ENCODE measurements around the gene SNCB. TPM values are rescaled to one million over a fixed set of nuclear protein-coding genes. Genes with fewer than 3 reads are reported as not detected.

SNCB gene
- polyA plus RNA-seq, 1 donor: not detected

GRCh38 chr5:176625512-176625911 is 4.8 kb downstream of the SNCB start:
- no peak for DNase-seq (ENCODE audit: low read depth)

- DNase-seq (ENCODE audit: low read depth): no peak
Measured at GRCh38 chr5:176624938-176625337, 5.4 kb downstream of the SNCB start.

GRCh38 chr5:176624142-176624541 is 6.2 kb downstream of the SNCB start:
- DNase-seq (ENCODE audit: low read depth): no peak

GRCh38 chr5:176621661-176622079 is 8.7 kb downstream of the SNCB start:
- no peak for DNase-seq (ENCODE audit: low read depth)

GRCh38 chr5:176620333-176620981 is 9.9 kb downstream of the SNCB start:
- DNase-seq (ENCODE audit: low read depth): no peak

- no peak for DNase-seq (ENCODE audit: low read depth)
Measured at GRCh38 chr5:176619569-176620332, 10.6 kb downstream of the SNCB start.

GRCh38 chr5:176619203-176619568 is 11.1 kb downstream of the SNCB start:
- no peak for DNase-seq (ENCODE audit: low read depth)

GRCh38 chr5:176618783-176619182 is 11.6 kb downstream of the SNCB start:
- no peak for DNase-seq (ENCODE audit: low read depth)

GRCh38 chr5:176616511-176616910 is 13.8 kb downstream of the SNCB start:
- no peak for DNase-seq (ENCODE audit: low read depth)

GRCh38 chr5:176614805-176615478 is 15.4 kb downstream of the SNCB start:
- no peak for DNase-seq (ENCODE audit: low read depth)

GRCh38 chr5:176612855-176613254 is 17.5 kb downstream of the SNCB start:
- DNase-seq (ENCODE audit: low read depth): no peak

GRCh38 chr5:176612008-176612407 is 18.3 kb downstream of the SNCB start:
- no peak for DNase-seq (ENCODE audit: low read depth)

- DNase-seq (ENCODE audit: low read depth): peak; percentile 61
Measured at GRCh38 chr5:176611435-176611834, 18.9 kb downstream of the SNCB start.

GRCh38 chr5:176610435-176610773 is 19.9 kb downstream of the SNCB start:
- DNase-seq (ENCODE audit: low read depth): no peak

- no peak for DNase-seq (ENCODE audit: low read depth)
Measured at GRCh38 chr5:176609724-176610434, 20.5 kb downstream of the SNCB start, which contains the start of gene GPRIN1. GPRIN1 (minus strand) TSS chr5:176610156; CDS start chr5:176599834, 10,322 bp downstream.

- DNase-seq (ENCODE audit: low read depth): no peak
Measured at GRCh38 chr5:176608937-176609723, 21.2 kb downstream of the SNCB start.

- no peak for DNase-seq (ENCODE audit: low read depth)
Measured at GRCh38 chr5:176608142-176608705, 22.1 kb downstream of the SNCB start.

- no peak for DNase-seq (ENCODE audit: low read depth)
Measured at GRCh38 chr5:176606875-176607274, 23.5 kb downstream of the SNCB start.

GRCh38 chr5:176606032-176606431 is 24.3 kb downstream of the SNCB start:
- no peak for DNase-seq (ENCODE audit: low read depth)

GRCh38 chr5:176603091-176603490 is 27.2 kb downstream of the SNCB start:
- DNase-seq (ENCODE audit: low read depth): no peak

- no peak for DNase-seq (ENCODE audit: low read depth)
Measured at GRCh38 chr5:176601901-176602482, 28.3 kb downstream of the SNCB start.

All from forelimb muscle (tissue), 1 donor.